Activated CD4-positive, alpha-beta memory T cell treated with anti-CD3 and anti-CD28 coated beads, Interleukin-2, amount 10 ng/mL, durations not matched to agents 7 days and 5 days (primary cell): ENCODE measurements around the gene PDE6B. TPM values are rescaled to one million over a fixed set of nuclear protein-coding genes. Genes with fewer than 3 reads are reported as not detected.

Experiments
- CTCF ChIA-PET: fragments of 350-600 bp; sonication (Branson Sonifier 250); formaldehyde crosslinking; loops from one replicate; lab custom pipeline; 2021; ENCODE audit warnings: antibody characterized with exemption, inconsistent platforms; lab: Charles Lee
- POLR2A ChIA-PET: fragments of 350-600 bp; sonication (Branson Sonifier 250); formaldehyde crosslinking; loops from one replicate; lab custom pipeline; 2021; ENCODE audit warnings: antibody characterized with exemption; lab: Charles Lee
- DNase-seq: peaks from one replicate; pipeline ENCODE4 v3.0.0-alpha.2; 2020
- H3K27ac Mint-ChIP-seq: one replicate; pipeline ENCODE4 v1.8.0; 2021; ENCODE audit warnings: mild to moderate bottlenecking, mixed read lengths
- H3K27me3 Mint-ChIP-seq: one replicate; pipeline ENCODE4 v1.8.0; 2021; ENCODE audit warnings: mixed read lengths
- H3K36me3 Mint-ChIP-seq: one replicate; pipeline ENCODE4 v1.8.0; 2021; ENCODE audit warnings: low read depth, mixed read lengths
- H3K4me1 Mint-ChIP-seq: one replicate; pipeline ENCODE4 v1.8.0; 2021; ENCODE audit warnings: mixed read lengths
- H3K4me3 Mint-ChIP-seq: one replicate; pipeline ENCODE4 v1.8.0; 2021; ENCODE audit warnings: mild to moderate bottlenecking, mixed read lengths
- H3K9me3 Mint-ChIP-seq: one replicate; pipeline ENCODE4 v1.8.0; 2021; ENCODE audit warnings: mixed read lengths
- total RNA-seq, 2 experiments: library from RNA; stranded (reverse); gene quantifications; one replicate each; pipeline ENCODE4 v1.2.3, GENCODE V29; 2021

PDE6B gene
- total RNA-seq = 10 to 100 TPM; 13.3 to 16.4 TPM

- DNase-seq = no peak
- Mint-ChIP-seq H3K4me3 (no peak within 1 kb of the TSS), H3K9me3 (peaks cover 8% of the 10 kb centered on the region), H3K27me3 (no peaks in the 10 kb centered on the region), H3K36me3 (no peaks in the 10 kb centered on the region), H3K4me1 (no peaks in the 10 kb centered on the region), H3K27ac (no peak within 1 kb of the TSS)
- POLR2A ChIA-PET = no interaction called here
- CTCF ChIA-PET = no interaction called here
Observed at GRCh38 chr4:624705-625590, at the start of gene PDE6B. Gene PDE6B, plus strand, starts transcription at chr4:625573. Its CDS starts 54 bp downstream, at chr4:625627.

DNA sequence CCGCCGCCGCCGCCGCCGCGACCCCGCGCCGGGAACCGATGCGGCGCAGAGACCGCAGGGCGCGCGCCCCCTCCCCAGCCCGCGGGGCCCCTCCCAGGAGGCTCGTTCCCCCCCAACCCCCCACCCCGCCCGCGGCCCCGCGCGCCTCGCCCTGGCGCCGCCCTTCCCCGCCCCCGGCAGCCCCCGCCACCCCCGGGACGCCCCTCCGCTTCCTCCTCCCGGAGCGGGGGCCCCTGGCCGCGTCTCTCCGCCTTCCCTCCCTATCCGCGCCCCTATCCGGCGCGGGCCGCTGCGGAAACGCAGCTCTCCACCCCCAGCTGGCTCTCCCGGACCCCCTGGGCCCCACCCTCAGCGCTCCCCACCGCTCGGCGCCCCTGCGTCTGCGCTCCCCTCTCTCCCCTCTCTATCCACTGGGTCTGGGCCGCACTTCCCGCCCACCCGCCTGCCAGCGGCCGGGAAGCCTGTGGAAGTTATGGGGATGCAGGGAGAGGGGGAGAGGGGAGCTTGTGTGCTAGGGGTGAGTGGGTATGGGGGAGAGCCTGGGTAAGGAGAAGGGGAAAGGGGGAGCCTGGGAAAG is 49.0 kb upstream of the PDE6B start, which contains the start of gene TMEM271:
Gene TMEM271, minus strand, starts transcription at position 51 of the 577 bp plus-strand sequence. CDS start 233 bp downstream, outside the sequence.
- Mint-ChIP-seq H3K9me3 (peaks cover 17% of the 10 kb centered on the region), H3K27ac (peak within 1 kb of the TSS; percentile 47), H3K36me3 (peaks cover 21% of the 10 kb centered on the region), H3K27me3 (peaks cover 43% of the 10 kb centered on the region), H3K4me3 (no peak within 1 kb of the TSS), H3K4me1 (peaks cover 9% of the 10 kb centered on the region)
- POLR2A ChIA-PET = no interaction called here
- CTCF ChIA-PET = no interaction called here
- DNase-seq = no peak

DNA sequence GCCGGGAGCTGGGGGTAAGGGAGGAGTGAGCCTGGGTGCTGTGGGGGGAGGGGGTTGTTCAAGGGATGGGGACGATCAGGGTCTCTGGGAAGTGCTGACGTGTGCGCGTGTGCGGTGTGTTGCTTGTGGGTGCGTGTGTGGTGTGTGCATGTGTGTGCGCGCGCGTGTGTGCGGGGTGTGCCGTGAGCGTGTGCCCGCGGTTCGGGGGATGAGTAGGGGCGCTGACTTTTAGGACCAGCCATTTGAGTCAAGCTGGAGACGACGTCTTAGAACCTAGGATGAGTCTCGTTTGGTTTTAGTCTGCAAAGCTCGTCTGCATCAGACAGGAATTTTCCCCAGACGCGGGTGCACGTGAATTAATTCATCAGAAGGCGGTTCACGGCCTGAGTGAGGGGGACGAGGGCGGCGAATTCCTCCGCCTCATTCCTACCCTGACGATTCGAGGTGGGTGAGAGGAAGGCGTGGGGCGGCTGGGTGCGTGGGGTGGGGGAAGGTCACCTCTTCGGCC is 48.3 kb upstream of the PDE6B start:
- DNase-seq = no peak
- Mint-ChIP-seq H3K4me1 (peaks cover 9% of the 10 kb centered on the region), H3K27ac (peak overlapping the region; percentile 47), H3K9me3 (peaks cover 12% of the 10 kb centered on the region), H3K4me3 (no peak overlapping the region), H3K27me3 (peaks cover 48% of the 10 kb centered on the region), H3K36me3 (peaks cover 21% of the 10 kb centered on the region)
- POLR2A ChIA-PET = no interaction called here
- CTCF ChIA-PET = no interaction called here

- H3K27ac Mint-ChIP-seq = no peak overlapping the region
- no peak overlapping the region for H3K4me3 Mint-ChIP-seq
- peaks cover 48% of the 10 kb centered on the region for H3K27me3 Mint-ChIP-seq
- DNase-seq = no peak
- CTCF ChIA-PET = no interaction called here
- H3K36me3 Mint-ChIP-seq = peaks cover 21% of the 10 kb centered on the region
- H3K9me3 Mint-ChIP-seq = peaks cover 12% of the 10 kb centered on the region
- POLR2A ChIA-PET = no interaction called here
- H3K4me1 Mint-ChIP-seq = peaks cover 9% of the 10 kb centered on the region
Observed at GRCh38 chr4:577499-578450, 47.6 kb upstream of the PDE6B start.

GRCh38 chr4:578451-579443 is 46.6 kb upstream of the PDE6B start:
- Mint-ChIP-seq H3K4me1 (peaks cover 9% of the 10 kb centered on the region), H3K9me3 (peaks cover 13% of the 10 kb centered on the region), H3K27me3 (peaks cover 43% of the 10 kb centered on the region), H3K4me3 (no peak overlapping the region), H3K36me3 (peaks cover 18% of the 10 kb centered on the region), H3K27ac (no peak overlapping the region)
- no peak for DNase-seq
- CTCF ChIA-PET = no interaction called here
- POLR2A ChIA-PET = no interaction called here

GRCh38 chr4:579543-580175 is 45.7 kb upstream of the PDE6B start:
- H3K9me3 Mint-ChIP-seq = peaks cover 16% of the 10 kb centered on the region
- H3K27ac Mint-ChIP-seq = no peak overlapping the region
- no peak overlapping the region for H3K4me3 Mint-ChIP-seq
- peaks cover 36% of the 10 kb centered on the region for H3K27me3 Mint-ChIP-seq
- ChIA-PET POLR2A (no interaction called here), CTCF (no interaction called here)
- H3K4me1 Mint-ChIP-seq = peaks cover 6% of the 10 kb centered on the region
- no peak for DNase-seq
- H3K36me3 Mint-ChIP-seq = peaks cover 13% of the 10 kb centered on the region

- H3K27ac Mint-ChIP-seq = no peak overlapping the region
- DNase-seq = no peak
- H3K27me3 Mint-ChIP-seq = peaks cover 36% of the 10 kb centered on the region
- H3K9me3 Mint-ChIP-seq = peaks cover 21% of the 10 kb centered on the region
- H3K36me3 Mint-ChIP-seq = peaks cover 13% of the 10 kb centered on the region
- CTCF ChIA-PET = no interaction called here
- H3K4me3 Mint-ChIP-seq = no peak overlapping the region
- H3K4me1 Mint-ChIP-seq = peaks cover 6% of the 10 kb centered on the region
- POLR2A ChIA-PET = no interaction called here
Observed at GRCh38 chr4:581181-581580, 44.2 kb upstream of the PDE6B start.

- DNase-seq = no peak
- Mint-ChIP-seq H3K4me3 (no peak overlapping the region), H3K9me3 (peaks cover 24% of the 10 kb centered on the region), H3K27me3 (peaks cover 35% of the 10 kb centered on the region), H3K36me3 (peaks cover 13% of the 10 kb centered on the region), H3K27ac (no peak overlapping the region), H3K4me1 (peaks cover 6% of the 10 kb centered on the region)
- ChIA-PET CTCF (no interaction called here), POLR2A (no interaction called here)
Observed at GRCh38 chr4:581753-582361, 43.5 kb upstream of the PDE6B start.

DNA sequence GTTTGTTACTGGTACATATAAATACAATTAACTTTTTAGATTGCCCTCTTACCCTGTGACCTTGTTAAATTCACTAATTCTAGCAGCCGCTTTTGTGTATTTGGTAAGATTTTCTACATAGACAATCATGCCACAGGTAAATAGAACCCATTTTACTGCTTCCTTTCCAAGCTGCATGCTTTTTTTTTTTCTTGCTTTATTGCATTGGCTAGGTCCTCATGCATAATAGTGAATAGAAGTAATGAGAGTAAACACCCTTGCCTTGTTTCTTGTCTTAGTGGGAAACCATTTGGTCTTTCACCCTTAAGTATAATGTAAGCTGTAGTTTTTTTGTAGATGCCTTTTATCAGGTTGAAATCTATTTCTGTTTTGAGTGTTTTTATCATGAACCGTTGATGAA is 41.6 kb upstream of the PDE6B start:
- DNase-seq = no peak
- CTCF ChIA-PET = no interaction called here
- H3K36me3 Mint-ChIP-seq = peaks cover 7% of the 10 kb centered on the region

GRCh38 chr4:587671-588350 is 37.6 kb upstream of the PDE6B start:
- no peak for DNase-seq
- CTCF ChIA-PET = no interaction called here

More for the DNA sequence above, 41.6 kb upstream of the PDE6B start:
- no peaks in the 10 kb centered on the region for H3K4me1 Mint-ChIP-seq
- H3K4me3 Mint-ChIP-seq = no peak overlapping the region
- H3K9me3 Mint-ChIP-seq = peaks cover 25% of the 10 kb centered on the region
- POLR2A ChIA-PET = no interaction called here
- H3K27ac Mint-ChIP-seq = no peak overlapping the region
- H3K27me3 Mint-ChIP-seq = peaks cover 19% of the 10 kb centered on the region

GRCh38 chr4:588351-588849 is 37.0 kb upstream of the PDE6B start:
- DNase-seq = no peak
- ChIA-PET CTCF (no interaction called here), POLR2A (no interaction called here)
- no peak overlapping the region for H3K4me3 Mint-ChIP-seq
- H3K36me3 Mint-ChIP-seq = peaks cover 4% of the 10 kb centered on the region
- H3K27ac Mint-ChIP-seq = no peak overlapping the region
- no peaks in the 10 kb centered on the region for H3K27me3 Mint-ChIP-seq
- peaks cover 33% of the 10 kb centered on the region for H3K9me3 Mint-ChIP-seq
- no peaks in the 10 kb centered on the region for H3K4me1 Mint-ChIP-seq

More at GRCh38 chr4:587671-588350, 37.6 kb upstream of the PDE6B start:
- Mint-ChIP-seq H3K27me3 (no peaks in the 10 kb centered on the region), H3K4me3 (no peak overlapping the region), H3K27ac (no peak overlapping the region), H3K4me1 (no peaks in the 10 kb centered on the region), H3K9me3 (peaks cover 30% of the 10 kb centered on the region), H3K36me3 (peaks cover 4% of the 10 kb centered on the region)
- POLR2A ChIA-PET = no interaction called here
